GM19463 (cell line): ENCODE data around the gene DDX49.
"Not testable (repeated sequence)": the region's sequence is repeated elsewhere in the genome, so short reads cannot be mapped to it uniquely, and the experiment has no call there.

Experiments used
- ATAC-seq: cut with Tn5 transposase; IDR thresholded peaks from one replicate; pipeline ENCODE4 v1.9.1; 2021; ENCODE audit warnings: mild to moderate bottlenecking, moderate library complexity; ENCODE audit not compliant: unreplicated experiment

DDX49 gene

GRCh38 chr19:18895038-18895823 lies 24.3 kb upstream of the DDX49 start:
- ATAC-seq = no peak

DNA sequence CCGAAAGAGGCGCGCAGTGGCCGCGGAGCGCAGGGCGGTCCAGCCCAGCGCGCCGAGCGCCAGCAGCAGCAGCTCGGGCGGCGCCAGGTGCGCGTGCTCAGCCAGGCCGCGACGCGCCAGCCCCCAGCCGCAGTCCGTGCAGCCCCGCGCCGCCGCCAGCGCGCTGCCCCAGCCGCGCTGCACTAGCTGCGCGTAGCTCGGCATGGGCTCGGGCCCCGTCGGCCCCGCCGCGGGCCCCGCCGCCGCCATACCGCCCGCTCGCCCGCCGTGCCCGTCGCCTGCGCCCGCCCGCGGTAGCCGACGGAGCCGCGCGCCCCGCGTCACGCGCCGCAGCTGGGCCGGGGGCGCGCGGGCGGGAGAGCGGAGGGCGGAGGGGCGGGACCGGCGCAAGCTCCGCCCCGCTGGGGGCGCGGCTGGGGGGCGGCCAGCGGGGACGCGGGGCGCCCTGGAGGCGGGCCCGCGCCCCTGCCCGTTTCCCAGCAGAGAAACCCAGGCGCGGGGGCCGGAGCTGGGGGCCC lies 23.6 kb upstream of the DDX49 start, which contains the start of gene CERS1:
Gene CERS1, minus strand, starts transcription at position 335 of the 518 bp plus-strand sequence. Its CDS starts 86 bp downstream, at position 249.
- ATAC-seq = no peak

DNA sequence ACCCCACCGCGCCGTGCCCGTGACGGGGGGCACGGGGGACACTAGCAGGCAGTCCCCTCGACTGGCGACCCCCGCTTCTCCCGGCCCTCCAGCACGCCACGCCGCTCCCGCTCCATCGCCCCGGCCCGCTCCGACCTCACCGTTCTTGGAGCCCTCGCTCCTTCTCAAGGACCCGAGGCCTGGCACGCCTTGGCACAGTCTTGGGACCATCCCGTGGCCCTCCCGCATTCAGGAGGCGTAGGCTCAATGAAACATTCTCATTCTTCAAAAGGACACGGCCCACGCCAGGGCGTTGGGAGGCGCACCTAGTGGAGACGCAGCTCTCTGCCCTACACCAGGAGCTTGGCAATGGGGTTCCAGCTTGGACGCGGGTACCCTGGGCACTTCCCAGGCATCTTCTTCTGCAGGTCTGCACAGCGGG lies 23.1 kb upstream of the DDX49 start:
- no peak for ATAC-seq

DNA sequence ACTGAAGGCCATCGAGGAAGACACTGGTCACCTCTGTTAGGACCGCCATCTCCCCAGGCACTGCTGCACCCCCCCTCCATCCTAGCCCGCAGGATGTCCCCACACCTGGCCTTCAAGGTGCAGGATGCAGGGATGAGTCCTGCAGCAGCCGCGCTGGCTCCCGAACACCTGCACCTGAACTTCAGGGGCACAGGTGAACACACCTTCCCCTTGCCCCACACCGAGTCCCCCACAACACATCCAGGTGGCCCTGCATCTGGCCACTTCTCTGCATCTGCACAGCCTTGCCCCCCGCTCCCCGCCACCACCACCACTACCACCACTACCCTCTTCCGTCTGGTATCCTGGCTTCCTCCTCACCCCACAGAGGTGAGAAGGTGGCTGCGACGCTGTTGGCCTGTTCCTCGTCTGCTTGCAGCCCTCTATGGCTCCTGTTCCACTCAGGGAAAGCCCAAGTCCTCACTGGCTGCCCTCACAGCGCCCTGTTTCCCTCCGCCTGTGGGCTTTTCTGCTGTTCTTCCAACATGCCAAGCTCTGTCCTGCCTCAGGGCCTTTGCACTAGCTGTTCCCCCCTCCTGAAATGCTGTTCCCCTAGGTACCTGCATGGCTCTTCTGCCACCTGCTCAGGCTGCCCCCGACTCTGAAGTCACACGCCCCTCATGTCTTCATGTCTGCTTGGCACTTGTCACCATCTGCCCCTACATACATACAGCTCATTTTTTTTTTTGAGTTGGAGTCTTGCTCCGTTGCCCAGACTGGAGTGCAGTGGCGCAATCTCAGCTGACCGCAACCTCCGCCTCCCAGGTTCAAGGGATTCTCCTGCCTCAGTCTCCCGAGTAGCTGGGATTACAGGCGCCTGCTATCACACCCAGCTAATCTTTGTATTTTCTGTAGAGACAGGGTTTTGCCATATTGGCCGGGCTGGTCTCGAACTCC lies 22.2 kb upstream of the DDX49 start:
- no peak for ATAC-seq

DNA sequence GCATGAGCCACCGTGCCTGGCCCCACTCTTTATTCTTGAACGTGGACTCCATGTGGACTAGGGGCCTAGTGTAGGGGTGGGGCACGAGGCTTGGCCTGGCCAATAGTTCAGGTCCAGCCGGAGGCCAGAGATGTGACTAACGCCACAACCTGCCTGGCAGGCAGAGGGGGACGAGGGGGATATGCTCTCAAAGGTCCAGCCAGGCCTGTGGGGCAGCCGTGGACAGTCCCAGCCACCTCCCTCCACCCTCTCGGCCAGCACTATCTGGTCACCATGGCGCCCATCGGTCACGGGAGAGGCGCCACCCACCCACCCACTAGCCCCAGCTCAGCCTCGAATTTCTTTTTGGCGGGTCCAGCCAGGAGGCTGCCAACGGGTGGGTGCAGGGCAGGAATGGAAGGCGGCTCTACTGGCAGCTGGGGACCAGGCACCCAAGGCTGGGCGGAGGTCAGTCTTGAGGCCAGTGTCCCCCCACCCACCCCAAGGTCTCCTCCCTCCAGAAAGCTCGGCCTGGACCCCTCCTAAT lies 21.4 kb upstream of the DDX49 start:
- ATAC-seq = no peak

- no peak for ATAC-seq
Observed at GRCh38 chr19:18898607-18899408, 20.7 kb upstream of the DDX49 start.

DNA sequence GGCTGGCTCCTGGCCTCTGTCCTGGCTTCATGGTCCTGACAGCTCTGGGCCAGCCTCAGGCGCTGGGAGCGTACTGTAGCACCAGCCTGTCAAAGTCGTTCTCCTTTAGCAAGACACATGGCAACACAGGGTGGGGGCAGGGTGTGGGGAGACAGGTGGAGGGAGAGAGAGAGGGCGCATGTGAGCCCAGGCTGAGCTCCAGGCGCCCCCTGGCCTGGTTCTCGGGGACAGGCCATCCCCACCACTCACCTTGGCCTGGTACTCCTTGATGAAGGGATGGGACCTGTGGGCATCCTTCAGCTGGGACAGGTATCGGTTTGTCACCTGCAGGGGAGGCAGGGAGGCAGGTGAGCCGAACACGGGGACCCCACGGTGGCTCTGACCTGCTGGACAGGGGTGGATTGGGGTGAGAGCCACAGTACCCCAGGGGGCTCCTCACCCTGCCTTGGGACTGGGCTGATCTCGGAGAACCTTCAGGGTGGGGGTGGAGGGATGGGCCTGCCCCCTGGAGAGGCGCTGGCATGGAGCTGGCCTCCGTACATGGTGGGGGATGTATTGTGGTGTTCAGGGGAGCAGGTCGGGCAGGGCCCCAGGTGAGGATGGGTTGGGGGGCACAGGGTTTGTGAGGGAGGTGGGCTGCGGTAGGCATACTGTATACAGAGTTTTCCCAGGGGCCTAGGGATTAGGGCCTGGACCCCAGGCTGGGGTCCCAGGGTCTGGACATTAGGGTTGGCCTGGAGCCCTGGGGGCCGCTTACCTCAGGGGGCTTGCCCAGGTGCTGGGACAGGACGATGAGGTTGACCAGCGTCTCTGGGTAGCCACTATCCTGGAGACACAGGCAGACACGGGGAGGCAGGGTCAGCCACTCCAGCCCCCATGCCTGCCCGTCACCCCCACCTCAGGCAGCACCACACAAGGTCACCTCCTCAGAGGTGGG lies 19.6 kb upstream of the DDX49 start:
- no peak for ATAC-seq

- no peak for ATAC-seq
Observed at GRCh38 chr19:18900700-18901481, 18.6 kb upstream of the DDX49 start.

GRCh38 chr19:18901491-18901890 lies 18.0 kb upstream of the DDX49 start:
- ATAC-seq = no peak

DNA sequence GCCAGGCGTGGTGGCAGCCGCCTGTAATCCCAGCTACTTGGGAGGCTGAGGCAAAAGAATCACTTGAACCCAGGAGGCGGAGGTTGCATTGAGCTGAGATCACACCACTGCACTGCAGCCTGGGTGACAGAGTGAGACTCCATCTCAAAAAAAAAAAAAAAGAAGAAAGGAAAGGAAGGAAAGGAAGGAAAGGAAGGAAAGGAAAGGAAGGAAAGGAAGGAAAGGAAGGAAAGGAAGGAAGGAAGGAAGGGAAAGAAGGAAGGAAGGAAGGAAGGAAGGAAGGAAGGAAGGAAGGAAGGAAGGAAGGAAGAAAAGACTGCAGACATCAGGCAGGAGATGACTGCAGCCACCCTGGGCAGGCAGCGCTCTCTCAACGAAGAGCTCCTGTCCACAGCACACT lies 17.0 kb upstream of the DDX49 start:
- not testable (repeated sequence) for ATAC-seq

DNA sequence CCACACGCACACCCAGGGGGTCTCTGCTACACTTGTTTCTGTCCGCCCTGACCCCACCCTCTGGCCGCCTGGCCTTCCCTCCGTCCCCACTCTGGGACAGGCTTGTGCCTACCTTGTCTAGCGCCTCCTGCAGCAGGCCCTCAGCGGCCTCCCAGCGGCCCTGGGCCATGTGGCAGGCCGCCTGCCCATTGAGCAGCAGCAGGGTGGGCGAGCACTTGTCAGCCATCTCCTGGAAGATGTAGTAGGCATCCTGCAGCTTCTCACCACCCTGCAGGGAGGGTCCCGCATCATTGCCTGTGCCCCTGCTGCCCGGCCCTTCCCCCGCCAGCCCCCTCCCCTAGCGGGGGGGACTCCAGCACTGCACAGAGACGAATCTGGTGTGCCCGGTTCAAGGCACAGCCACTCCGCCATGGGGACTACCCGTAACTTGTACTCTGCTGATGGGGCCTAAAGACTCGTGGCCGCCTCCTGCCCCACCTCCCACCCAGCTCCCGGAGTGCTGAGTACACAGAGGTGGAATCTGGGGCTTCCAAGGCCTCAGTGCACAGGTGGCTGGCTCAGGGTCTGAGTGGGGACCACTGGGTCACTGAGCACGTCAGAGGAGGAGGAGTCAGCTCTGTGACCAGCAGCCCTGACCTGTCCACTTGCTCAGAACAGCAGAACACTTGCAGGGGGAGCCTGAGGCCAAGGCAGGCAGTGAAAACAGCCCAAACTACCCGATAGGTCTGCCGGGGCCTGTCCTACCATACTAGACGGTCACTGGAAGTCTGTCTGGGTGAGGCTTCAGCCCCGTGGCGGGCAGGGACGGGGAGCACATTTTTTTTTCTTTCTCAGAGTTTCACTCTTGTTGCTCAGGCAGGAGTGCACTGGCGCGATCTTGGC lies 16.1 kb upstream of the DDX49 start:
- ATAC-seq = no peak

- no peak for ATAC-seq
Observed at GRCh38 chr19:18904334-18905057, 15.0 kb upstream of the DDX49 start.

- no peak for ATAC-seq
Observed at GRCh38 chr19:18905058-18905456, 14.5 kb upstream of the DDX49 start.

DNA sequence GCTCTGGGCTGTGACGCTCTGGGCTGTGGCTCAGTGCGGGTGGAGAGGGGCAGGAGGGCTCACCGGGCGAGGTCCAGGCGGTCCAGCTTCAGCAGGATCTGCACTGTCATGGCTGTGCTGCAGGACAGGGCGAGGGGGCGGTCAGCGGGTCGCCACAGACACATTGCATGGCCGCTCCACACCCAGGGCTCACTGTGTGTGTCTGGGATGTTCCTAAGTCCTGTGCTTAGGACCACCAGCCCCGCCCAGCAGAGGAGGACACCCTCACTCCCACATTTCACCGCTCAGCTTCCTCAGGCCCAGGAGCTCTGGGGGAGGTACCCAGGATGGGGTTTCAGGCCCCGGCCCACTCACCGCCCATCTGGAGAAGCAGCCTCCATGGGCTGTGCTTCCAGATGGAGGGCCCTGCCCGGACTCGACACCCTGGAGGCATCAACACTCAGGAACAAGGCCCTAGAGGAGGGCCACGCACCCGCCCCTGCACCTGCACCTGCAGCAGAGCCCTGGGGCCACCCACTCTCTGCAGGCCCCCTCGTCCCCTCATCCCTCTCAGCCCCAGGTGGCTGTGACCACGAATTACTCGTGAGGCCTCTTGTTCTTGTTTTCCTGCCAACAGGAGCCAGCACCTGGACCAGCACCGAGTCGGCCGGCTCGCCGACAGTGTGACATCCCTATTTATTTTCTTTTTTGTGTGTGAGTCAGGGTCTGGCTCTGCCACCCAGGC lies 13.8 kb upstream of the DDX49 start:
- ATAC-seq = no peak

GRCh38 chr19:18906605-18907519 lies 12.7 kb upstream of the DDX49 start:
- no peak for ATAC-seq
